ENCODE results near the gene ANKRD44.

ANKRD44 gene

DNA sequence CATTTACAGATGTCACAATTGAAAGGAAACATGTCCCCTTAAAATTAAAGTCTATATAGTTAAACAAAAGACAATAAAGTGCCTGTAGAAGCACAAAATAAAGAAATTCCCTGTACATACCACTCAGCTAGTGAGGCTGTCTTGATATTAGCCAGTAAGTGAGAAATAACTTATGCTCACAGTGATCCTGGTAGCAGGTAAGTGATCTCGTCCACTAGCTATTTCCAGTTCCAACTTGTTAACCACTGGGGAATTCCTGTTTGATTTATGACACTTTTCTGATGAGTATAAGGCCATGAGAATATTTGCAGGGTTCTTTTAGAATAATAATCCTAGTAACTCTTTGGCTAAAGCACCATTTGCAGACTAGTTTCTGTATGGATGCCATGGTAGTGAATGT lies 256.1 kb downstream of the ANKRD44 start:
- TF ChIP-seq, protein P1, sequence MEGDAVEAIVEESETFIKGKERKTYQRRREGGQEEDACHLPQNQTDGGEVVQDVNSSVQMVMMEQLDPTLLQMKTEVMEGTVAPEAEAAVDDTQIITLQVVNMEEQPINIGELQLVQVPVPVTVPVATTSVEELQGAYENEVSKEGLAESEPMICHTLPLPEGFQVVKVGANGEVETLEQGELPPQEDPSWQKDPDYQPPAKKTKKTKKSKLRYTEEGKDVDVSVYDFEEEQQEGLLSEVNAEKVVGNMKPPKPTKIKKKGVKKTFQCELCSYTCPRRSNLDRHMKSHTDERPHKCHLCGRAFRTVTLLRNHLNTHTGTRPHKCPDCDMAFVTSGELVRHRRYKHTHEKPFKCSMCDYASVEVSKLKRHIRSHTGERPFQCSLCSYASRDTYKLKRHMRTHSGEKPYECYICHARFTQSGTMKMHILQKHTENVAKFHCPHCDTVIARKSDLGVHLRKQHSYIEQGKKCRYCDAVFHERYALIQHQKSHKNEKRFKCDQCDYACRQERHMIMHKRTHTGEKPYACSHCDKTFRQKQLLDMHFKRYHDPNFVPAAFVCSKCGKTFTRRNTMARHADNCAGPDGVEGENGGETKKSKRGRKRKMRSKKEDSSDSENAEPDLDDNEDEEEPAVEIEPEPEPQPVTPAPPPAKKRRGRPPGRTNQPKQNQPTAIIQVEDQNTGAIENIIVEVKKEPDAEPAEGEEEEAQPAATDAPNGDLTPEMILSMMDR (IDR thresholded peaks at IDR 0.05), result no peak
- no peak for TF ChIP-seq ZFX (IDR thresholded peaks at IDR 0.05; ENCODE audit: borderline replicate concordance)
- no peak overlapping the region for H3K27ac ChIP-seq

DNA sequence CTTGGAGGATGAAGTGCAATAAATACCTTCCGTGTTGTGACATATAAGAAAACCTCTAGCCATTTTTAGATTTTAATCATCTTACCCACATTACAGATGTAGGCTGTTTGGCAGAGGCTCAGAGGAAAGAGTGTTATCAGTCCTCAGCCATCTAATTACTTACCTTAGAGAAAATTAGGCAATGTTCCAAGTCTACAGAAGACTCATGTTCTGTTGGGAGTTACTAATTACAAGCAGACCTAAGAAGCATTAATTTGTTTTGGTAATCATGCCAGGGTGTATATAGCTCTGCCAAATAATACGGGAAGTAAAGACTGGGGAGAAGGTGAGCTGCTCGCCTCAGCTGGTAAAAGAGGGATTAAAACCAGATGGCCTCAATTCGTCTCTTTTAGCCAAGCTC lies 258.2 kb downstream of the ANKRD44 start:
- no peak overlapping the region for H3K27ac ChIP-seq
- no peak for TF ChIP-seq ZFX (IDR thresholded peaks at IDR 0.05; ENCODE audit: borderline replicate concordance)
- TF ChIP-seq, protein P1 (IDR thresholded peaks at IDR 0.05), result no peak

DNA sequence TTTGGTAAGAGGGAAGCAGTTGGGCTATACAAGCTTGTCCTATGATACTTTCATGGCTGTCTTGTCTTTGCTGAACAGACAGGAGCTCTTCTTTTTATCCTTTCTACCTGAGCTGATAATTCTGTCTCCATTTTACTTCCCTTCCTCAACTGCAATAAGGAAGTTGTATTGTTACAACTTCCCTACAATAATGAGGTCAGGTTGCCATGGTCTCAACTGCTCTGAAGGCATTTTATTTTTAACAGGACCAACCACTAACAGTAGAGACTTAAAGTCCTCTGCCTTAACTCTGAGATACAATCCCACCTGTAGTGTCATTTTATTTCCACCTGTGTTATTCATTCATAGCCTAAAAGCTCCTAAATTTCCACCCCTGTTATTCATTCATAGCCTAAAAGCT lies 265.5 kb downstream of the ANKRD44 start:
- H3K27ac ChIP-seq, result no peak overlapping the region
- no peak for TF ChIP-seq ZFX (IDR thresholded peaks at IDR 0.05; ENCODE audit: borderline replicate concordance)
- TF ChIP-seq, protein P1 (IDR thresholded peaks at IDR 0.05), result no peak

DNA sequence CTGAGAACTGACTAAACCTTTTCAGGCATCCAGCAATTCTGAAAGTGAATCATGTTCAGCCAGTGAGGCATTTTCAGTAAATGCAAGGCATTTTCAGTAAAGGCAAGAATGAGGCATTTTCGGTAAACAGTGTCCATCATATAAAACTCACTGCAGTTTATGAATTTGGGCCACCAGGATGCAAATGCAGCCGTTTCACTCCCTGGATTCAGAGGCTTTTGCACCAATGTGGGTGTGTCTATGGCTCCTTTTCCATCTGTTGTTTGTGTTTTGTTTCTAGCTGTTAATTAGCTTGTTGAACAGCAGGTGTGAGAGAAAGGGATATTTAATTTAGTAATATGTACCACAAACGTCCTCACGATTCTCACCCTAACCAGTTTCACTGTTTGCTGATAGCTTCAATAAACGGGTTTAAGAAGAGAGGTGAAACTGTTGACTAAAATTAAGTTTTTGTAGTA lies 267.8 kb downstream of the ANKRD44 start:
- TF ChIP-seq, protein P1 (IDR thresholded peaks at IDR 0.05), result no peak
- no peak for TF ChIP-seq ZFX (IDR thresholded peaks at IDR 0.05; ENCODE audit: borderline replicate concordance)

DNA sequence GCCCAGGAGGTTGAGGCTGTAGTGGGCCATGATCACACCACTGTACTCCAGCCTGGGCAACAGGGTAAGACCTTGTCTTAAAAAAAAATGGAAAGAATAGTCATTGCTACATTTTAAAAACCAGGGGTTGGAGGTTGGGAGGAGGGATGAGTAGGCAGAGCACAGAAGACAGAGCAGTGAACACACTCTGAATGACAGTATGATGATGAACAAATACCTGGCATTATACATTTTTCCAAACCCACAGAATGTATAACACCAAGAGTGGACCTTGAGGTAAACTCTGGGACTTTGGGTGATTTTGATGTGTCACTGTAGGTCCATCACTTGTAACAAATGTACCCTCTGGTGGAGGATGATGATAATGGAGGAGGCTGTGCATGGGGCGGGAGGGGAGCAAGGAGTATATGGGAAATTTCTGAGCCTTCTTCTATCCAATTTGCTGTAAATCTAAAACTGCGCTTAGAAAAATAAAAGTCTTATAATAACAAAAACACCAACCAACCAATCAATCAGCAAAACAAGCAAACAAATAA lies 272.6 kb downstream of the ANKRD44 start:
- H3K27ac ChIP-seq, result no peak overlapping the region
- TF ChIP-seq, protein P1 (IDR thresholded peaks at IDR 0.05), result no peak
- TF ChIP-seq ZFX (IDR thresholded peaks at IDR 0.05; ENCODE audit: borderline replicate concordance), result no peak

More for the DNA sequence above, 267.8 kb downstream of the ANKRD44 start:
- no peak overlapping the region for H3K27ac ChIP-seq

DNA sequence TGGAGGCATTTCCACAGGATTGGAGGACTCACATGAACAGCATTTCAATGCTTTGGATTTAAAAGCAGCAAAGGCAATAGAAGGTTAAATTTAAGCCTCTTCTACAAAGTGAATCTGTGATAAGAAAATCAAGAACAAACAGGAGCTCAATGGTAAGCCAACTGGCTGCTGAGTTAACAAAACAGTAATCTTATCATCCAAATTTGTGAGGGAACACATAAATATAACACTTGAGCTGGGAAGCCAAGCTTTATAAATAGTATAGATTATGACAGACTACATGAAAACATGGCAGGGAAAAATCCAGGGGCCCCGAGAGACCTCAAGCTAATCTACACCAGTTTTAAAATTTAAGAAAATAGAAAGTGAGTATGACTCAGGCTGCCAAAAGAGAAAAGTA lies 275.6 kb downstream of the ANKRD44 start:
- no peak for TF ChIP-seq ZFX (IDR thresholded peaks at IDR 0.05; ENCODE audit: borderline replicate concordance)
- TF ChIP-seq, protein P1 (IDR thresholded peaks at IDR 0.05), result no peak
- H3K27ac ChIP-seq, result no peak overlapping the region

DNA sequence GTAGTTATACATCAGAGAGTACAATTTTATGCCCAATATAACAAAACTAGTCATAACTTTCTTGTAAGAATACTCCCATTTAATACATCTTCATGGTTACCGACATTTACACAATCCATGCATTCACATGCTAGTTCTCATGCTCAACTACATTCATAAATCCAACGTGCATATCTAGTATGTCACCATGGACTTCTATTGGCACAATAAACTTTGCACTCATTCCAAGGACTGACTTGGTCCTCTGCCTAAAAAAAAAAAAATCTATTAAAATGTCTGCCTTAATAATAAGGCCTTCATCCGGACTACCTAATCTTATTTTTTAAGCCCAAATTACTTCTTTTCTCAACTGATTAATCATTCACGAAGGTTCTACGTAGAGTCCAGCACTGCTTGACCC lies 276.3 kb downstream of the ANKRD44 start:
- TF ChIP-seq, protein P1 (IDR thresholded peaks at IDR 0.05), result no peak
- no peak for TF ChIP-seq ZFX (IDR thresholded peaks at IDR 0.05; ENCODE audit: borderline replicate concordance)
- no peak overlapping the region for H3K27ac ChIP-seq

All from 22Rv1 (cell line).